Measurements from ENCODE around the gene SEL1L. TPM values are rescaled to one million over a fixed set of nuclear protein-coding genes. Genes with fewer than 3 reads are reported as not detected.

Gene SEL1L
- total RNA-seq, 1 donor from 2014 or later = 43.1 TPM

GRCh38 chr14:81537193-81537592 is 3.5 kb upstream of the SEL1L start:
- Mint-ChIP-seq H3K36me3 (ENCODE audit: unreplicated experiment) (peaks cover 4% of the 10 kb centered on the region), H3K9me3 (ENCODE audit: unreplicated experiment) (peaks cover 3% of the 10 kb centered on the region), H3K27ac (ENCODE audit: unreplicated experiment) (no peak overlapping the region), H3K4me3 (ENCODE audit: unreplicated experiment) (no peak overlapping the region), H3K4me1 (ENCODE audit: low read depth, unreplicated experiment) (no peaks in the 10 kb centered on the region), H3K27me3 (ENCODE audit: unreplicated experiment) (peaks cover 2% of the 10 kb centered on the region)
- DNase-seq = no peak
- TF ChIP-seq CTCF (IDR thresholded peaks at IDR 0.05; ENCODE audit: partially characterized antibody, unreplicated experiment) = no peak

GRCh38 chr14:81536241-81536771 is 2.7 kb upstream of the SEL1L start:
- DNase-seq = no peak
- no peak for TF ChIP-seq CTCF (IDR thresholded peaks at IDR 0.05; ENCODE audit: partially characterized antibody, unreplicated experiment)

GRCh38 chr14:81535396-81536164 is 1.9 kb upstream of the SEL1L start:
- no peak for TF ChIP-seq CTCF (IDR thresholded peaks at IDR 0.05; ENCODE audit: partially characterized antibody, unreplicated experiment)
- Mint-ChIP-seq H3K27me3 (ENCODE audit: unreplicated experiment) (peaks cover 2% of the 10 kb centered on the region), H3K36me3 (ENCODE audit: unreplicated experiment) (peaks cover 4% of the 10 kb centered on the region), H3K9me3 (ENCODE audit: unreplicated experiment) (peaks cover 3% of the 10 kb centered on the region), H3K4me3 (ENCODE audit: unreplicated experiment) (no peak overlapping the region), H3K4me1 (ENCODE audit: low read depth, unreplicated experiment) (no peaks in the 10 kb centered on the region), H3K27ac (ENCODE audit: unreplicated experiment) (no peak overlapping the region)
- no peak for DNase-seq

More at GRCh38 chr14:81536241-81536771, 2.7 kb upstream of the SEL1L start:
- peaks cover 2% of the 10 kb centered on the region for H3K27me3 Mint-ChIP-seq (ENCODE audit: unreplicated experiment)
- no peak overlapping the region for H3K4me3 Mint-ChIP-seq (ENCODE audit: unreplicated experiment)
- peaks cover 3% of the 10 kb centered on the region for H3K9me3 Mint-ChIP-seq (ENCODE audit: unreplicated experiment)
- H3K27ac Mint-ChIP-seq (ENCODE audit: unreplicated experiment) = no peak overlapping the region
- H3K4me1 Mint-ChIP-seq (ENCODE audit: low read depth, unreplicated experiment) = no peaks in the 10 kb centered on the region
- peaks cover 4% of the 10 kb centered on the region for H3K36me3 Mint-ChIP-seq (ENCODE audit: unreplicated experiment)

- no peak overlapping the region for H3K4me3 Mint-ChIP-seq (ENCODE audit: unreplicated experiment)
- DNase-seq = no peak
- TF ChIP-seq CTCF (IDR thresholded peaks at IDR 0.05; ENCODE audit: partially characterized antibody, unreplicated experiment) = no peak
- peaks cover 2% of the 10 kb centered on the region for H3K27me3 Mint-ChIP-seq (ENCODE audit: unreplicated experiment)
- no peaks in the 10 kb centered on the region for H3K4me1 Mint-ChIP-seq (ENCODE audit: low read depth, unreplicated experiment)
- H3K36me3 Mint-ChIP-seq (ENCODE audit: unreplicated experiment) = peaks cover 4% of the 10 kb centered on the region
- peaks cover 3% of the 10 kb centered on the region for H3K9me3 Mint-ChIP-seq (ENCODE audit: unreplicated experiment)
- H3K27ac Mint-ChIP-seq (ENCODE audit: unreplicated experiment) = no peak overlapping the region
Observed at GRCh38 chr14:81534510-81535074, 939 bp upstream of the SEL1L start.

GRCh38 chr14:81533212-81533535 is 479 bp downstream of the SEL1L start:
- peak overlapping the region; percentile 94 for H3K4me3 Mint-ChIP-seq (ENCODE audit: unreplicated experiment)
- H3K27ac Mint-ChIP-seq (ENCODE audit: unreplicated experiment) = no peak overlapping the region
- DNase-seq = no peak
- H3K27me3 Mint-ChIP-seq (ENCODE audit: unreplicated experiment) = peaks cover 2% of the 10 kb centered on the region
- peaks cover 3% of the 10 kb centered on the region for H3K9me3 Mint-ChIP-seq (ENCODE audit: unreplicated experiment)
- H3K36me3 Mint-ChIP-seq (ENCODE audit: unreplicated experiment) = peaks cover 4% of the 10 kb centered on the region
- no peak for TF ChIP-seq CTCF (IDR thresholded peaks at IDR 0.05; ENCODE audit: partially characterized antibody, unreplicated experiment)
- no peaks in the 10 kb centered on the region for H3K4me1 Mint-ChIP-seq (ENCODE audit: low read depth, unreplicated experiment)

Data from glutamatergic neuron (in vitro differentiated cells).